ENCODE results near the gene ZDHHC14. TPM values are rescaled to one million over a fixed set of nuclear protein-coding genes. Genes with fewer than 3 reads are reported as not detected.

ZDHHC14 gene
- total and polyA plus RNA-seq, 2 of the 8 experiments (the other 6 are each of a cell fraction or from before 2014, with no cell fraction given), result 2.9 to 5.3 TPM

GRCh38 chr6:157358287-157358686, 22.7 kb upstream of the ZDHHC14 start:
- FAIRE-seq (no peak), DNase-seq (ENCODE audit: low read depth in 1 of 2, low spot score in 2 of 2) (no peak)
- Histone ChIP-seq H2BK20ac (ENCODE audit: low read length) (no peak overlapping the region), H4K8ac (ENCODE audit: extremely low read depth, insufficient read depth, low read length) (no peak overlapping the region), H3K79me1 (ENCODE audit: low read depth, low read length) (no peaks in the 10 kb centered on the region), H2BK5ac (ENCODE audit: low read depth, low read length) (no peak overlapping the region), H3K27me3 (replicated peaks in 1 of 4; ENCODE audit: control insufficient read depth in 3 of 4, extremely low read depth in 1 of 4, insufficient read depth in 3 of 4, low read length in 3 of 4) (no peaks in the 10 kb centered on the region), H3K27ac (ENCODE audit: low read depth, low read length) (no peak overlapping the region), H3K9ac (replicated peaks in 1 of 4; ENCODE audit: extremely low read depth in 1 of 4, low read depth in 3 of 4, low read length in 3 of 4) (no peak overlapping the region), H3K4me2 (ENCODE audit: insufficient read depth in 1 of 2, low read depth in 2 of 2, low read length in 2 of 2) (no peak overlapping the region), H3K14ac (ENCODE audit: insufficient read length) (no peak overlapping the region), H3K56ac (replicated peaks; ENCODE audit: insufficient read length, low read depth, low read length) (no peak overlapping the region), H3K4me1 (replicated peaks in 1 of 4; ENCODE audit: control insufficient read depth in 3 of 4, insufficient read depth in 4 of 4, low read length in 3 of 4) (no peaks in the 10 kb centered on the region), H2BK12ac (ENCODE audit: low read depth, low read length) (no peak overlapping the region), H2AK5ac (ENCODE audit: low read depth, low read length) (no peak overlapping the region), H2BK15ac (ENCODE audit: low read length) (no peak overlapping the region), H4K5ac (ENCODE audit: insufficient read length, low read depth, low read length) (no peak overlapping the region), H3K36me3 (ENCODE audit: control insufficient read depth in 2 of 4, insufficient read depth in 4 of 4, low read length in 3 of 4) (no peaks in the 10 kb centered on the region), H2AFZ (ENCODE audit: low read length) (no peak overlapping the region), H3K18ac (ENCODE audit: extremely low read depth, low read length) (no peak overlapping the region), H3K23me2 (ENCODE audit: low read depth, low read length) (no peaks in the 10 kb centered on the region; the same call in 1 of the 2 replicates), H4K20me1 (replicated peaks in 1 of 2; ENCODE audit: control insufficient read depth in 1 of 2, insufficient read depth in 2 of 2, low read length in 2 of 2) (no peaks in the 10 kb centered on the region), H3K4me3 (ENCODE audit: extremely low read depth in 1 of 4, insufficient read depth in 2 of 4, low read depth in 3 of 4, low read length in 4 of 4) (no peak overlapping the region), H2BK120ac (replicated peaks; ENCODE audit: low read depth, low read length) (no peak overlapping the region), H3K4ac (replicated peaks; ENCODE audit: insufficient read length, low read depth, low read length) (no peak overlapping the region), H3K9me3 (ENCODE audit: insufficient read depth in 2 of 2, low read depth in 1 of 2, low read length in 1 of 2) (no peaks in the 10 kb centered on the region), H3K79me2 (ENCODE audit: control insufficient read depth in 1 of 2, insufficient read depth in 2 of 2, low read length in 2 of 2) (no peaks in the 10 kb centered on the region), H3K23ac (ENCODE audit: insufficient read length) (no peak overlapping the region), H4K91ac (replicated peaks; ENCODE audit: insufficient read length, low read length) (no peak overlapping the region)
- ChIA-PET CTCF (ENCODE audit: partially characterized antibody) (interaction anchor here (0.6 to 0.9 kb wide), 2 partner anchors 24 to 277 kb away, joined by 4 to 5 read pairs; no protein-coding TSS in a partner anchor), POLR2A (ENCODE audit: partially characterized antibody) (no interaction called here)
- 90% methylated on average over 8 of the region's 8 CpGs; no CpG with 5 or more reads in 1 of the 2 experiments for WGBS, 2 experiments (ENCODE audit: extremely low coverage in 1 of 2, insufficient coverage in 1 of 2, insufficient read length in 1 of 2, insufficient replicate concordance in 2 of 2, low coverage in 1 of 2, low lambda C conversion rate in 2 of 2, missing lambda C conversion rate in 1 of 2)
- TF ChIP-seq CBX8 (IDR thresholded peaks at IDR 0.05; ENCODE audit: borderline replicate concordance, low read depth, low read length), result no peak
- no peak for TF ChIP-seq RBBP5 (IDR thresholded peaks at IDR 0.05; ENCODE audit: borderline replicate concordance, low read depth, low read length)
- no peak for TF ChIP-seq RXRA (IDR thresholded peaks at IDR 0.05; ENCODE audit: insufficient read depth, low read depth, low read length)
- no peak for TF ChIP-seq SRF (IDR thresholded peaks at IDR 0.05; ENCODE audit: low read depth, low read length)
- TF ChIP-seq SIX5 (IDR thresholded peaks at IDR 0.05; ENCODE audit: low read depth, low read length), result no peak
- no peak for TF ChIP-seq E2F6 (IDR thresholded peaks at IDR 0.05)
- no peak for TF ChIP-seq JUND (IDR thresholded peaks at IDR 0.05; ENCODE audit: low read length)
- no peak for TF ChIP-seq SUZ12 (IDR thresholded peaks at IDR 0.05; ENCODE audit: low read length)
- TF ChIP-seq CEBPB (IDR thresholded peaks at IDR 0.05; ENCODE audit: low read depth, low read length), result no peak
- no peak for TF ChIP-seq SP4 (IDR thresholded peaks at IDR 0.05; ENCODE audit: low read length)
- TF ChIP-seq CBX5 (IDR thresholded peaks at IDR 0.05; ENCODE audit: low read depth, low read length), result no peak
- no peak for TF ChIP-seq GABPA (IDR thresholded peaks at IDR 0.05; ENCODE audit: borderline replicate concordance, insufficient read depth, low read length)
